K562 (cell line): ENCODE results near the gene KLK7. TPM values are rescaled to one million over a fixed set of nuclear protein-coding genes. Genes with fewer than 3 reads are reported as not detected.
A peak's percentile ranks its signal among the peaks of the same experiment; 100 is the strongest.

Experiments
- ATAC-seq: fragments of 200-7000 bp; cut with Tn5 transposase; 3 replicates; pipeline ENCODE4 v1.9.1; 2020; ENCODE audit warnings: moderate library complexity
- BruUV-seq: library from RNA; stranded (reverse); fragments of 400-500 nt; replicated peaks from 2 replicates; lab custom pipeline; 2021; lab: Mats Ljungman, UMichigan
- CTCF ChIA-PET: fragments of 300-600 bp; formaldehyde crosslinking; extraction: SDS; loops from one replicate; lab custom pipeline; 2021; ENCODE audit warnings: low intra/inter-chr PET ratio; lab: Yijun Ruan, JAX
- POLR2A ChIA-PET: fragments of 300-600, 350-650 bp; sonication (Branson Sonifier 250); formaldehyde crosslinking; extraction: SDS; loops from one replicate; lab custom pipeline; 2021; ENCODE audit warnings: antibody characterized with exemption, inconsistent platforms; lab: Yijun Ruan, JAX
- DNase-seq, 4 experiments: peaks; one replicate each; pipeline versions ENCODE4 v3.0.0 to v3.0.0-alpha.2; 2011 to 2018; ENCODE audit warnings: low spot score in 3 of 4, mixed read lengths in 3 of 4; ENCODE audit errors: extremely low read depth in 1 of 4
- FAIRE-seq: peaks from 2 replicates; lab custom pipeline; 2011; peaks lifted over from hg19 to GRCh38; lab: Jason Lieb, UNC
- H2AFZ ChIP-seq: 2 replicates; pipeline ENCODE4 v1.6.0; 2011; ENCODE audit warnings: low read depth, low read length, control low read depth, inconsistent platforms
- H3K27ac ChIP-seq: fragments of 200-600 bp; 3 replicates; pipeline ENCODE4 v1.8.0; 2011; ENCODE audit warnings: low read depth, mild to moderate bottlenecking, control low read depth, inconsistent platforms, low read length, moderate library complexity, mixed read lengths; ENCODE audit errors: extremely low read depth
- H3K27me3 ChIP-seq, 2 experiments: fragments of 300-600 bp in 1 of 2; 2 replicates in 1 of 2; 3 replicates in 1 of 2; pipeline versions ENCODE4 v1.6.0 to v1.8.0; 2011; ENCODE audit warnings: inconsistent platforms in 2 of 2, low read length in 2 of 2, mild to moderate bottlenecking in 1 of 2, mixed read lengths in 1 of 2, moderate library complexity in 1 of 2; ENCODE audit not compliant: control insufficient read depth in 2 of 2, insufficient read depth in 2 of 2
- H3K36me3 ChIP-seq: fragments of 300-600 bp; 3 replicates; pipeline ENCODE4 v1.8.0; 2011; ENCODE audit warnings: mild to moderate bottlenecking, low read length, inconsistent platforms; ENCODE audit not compliant: control insufficient read depth, insufficient read depth
- H3K4me1 ChIP-seq, 2 experiments: fragments of 200-600 bp in 1 of 2; replicated peaks in 1 of 2; 2 replicates in 1 of 2; 3 replicates in 1 of 2; pipeline versions ENCODE4 v1.5.1 to v1.8.0; 2011; ENCODE audit warnings: inconsistent platforms in 2 of 2, low read length in 2 of 2, mild to moderate bottlenecking in 1 of 2, mixed read lengths in 1 of 2, moderate library complexity in 1 of 2; ENCODE audit not compliant: control insufficient read depth in 2 of 2, insufficient read depth in 2 of 2
- H3K4me2 ChIP-seq: 2 replicates; pipeline ENCODE4 v1.6.1; 2011; ENCODE audit warnings: low read length, control low read depth, inconsistent platforms, mixed read lengths; ENCODE audit not compliant: insufficient read depth
- H3K4me3 ChIP-seq: fragments of 200-600 bp; sonication (generic), shearing (Covaris generic); 2 replicates; pipeline ENCODE4 v1.5.1; 2016; ENCODE audit warnings: control low read depth, inconsistent platforms
- H3K79me2 ChIP-seq: fragments of 200-600 bp; 3 replicates; pipeline ENCODE4 v1.8.0; 2011; ENCODE audit warnings: low read length, inconsistent platforms; ENCODE audit not compliant: control insufficient read depth, insufficient read depth
- H3K9ac ChIP-seq, 2 experiments: 2 replicates each; pipeline versions ENCODE4 v1.6.0 to v1.6.1; 2011; ENCODE audit warnings: low read depth in 2 of 2, low read length in 2 of 2, control low read depth in 1 of 2, inconsistent platforms in 1 of 2, mild to moderate bottlenecking in 1 of 2, mixed read lengths in 1 of 2; ENCODE audit not compliant: insufficient read depth in 1 of 2
- H3K9me1 ChIP-seq: one replicate; pipeline ENCODE4 v1.6.0; 2011; ENCODE audit warnings: inconsistent platforms, mild to moderate bottlenecking, low read length, moderate library complexity; ENCODE audit not compliant: control insufficient read depth, insufficient read depth
- H3K9me3 ChIP-seq: replicated peaks from 2 replicates; pipeline ENCODE4 v1.5.1; 2011; ENCODE audit warnings: low read depth, low read length, inconsistent platforms; ENCODE audit not compliant: control insufficient read depth, insufficient read depth
- H4K20me1 ChIP-seq: replicated peaks from 2 replicates; pipeline ENCODE4 v1.6.1; 2011; ENCODE audit warnings: low read length, inconsistent platforms, mixed read lengths; ENCODE audit not compliant: control insufficient read depth, insufficient read depth
- HMGN3 ChIP-seq: IDR thresholded peaks from 2 replicates; pipeline ENCODE4 v1.6.1; 2011; ENCODE audit warnings: borderline replicate concordance, low read depth, mild to moderate bottlenecking, mixed read lengths, low read length; ENCODE audit not compliant: insufficient read length; ENCODE audit errors: extremely low read depth
- NEUROD1 ChIP-seq: fragments of 150-350 bp; IDR thresholded peaks from 2 replicates; pipeline ENCODE4 v1.6.1; 2014; ENCODE audit warnings: borderline replicate concordance, low read length, low read depth; ENCODE audit not compliant: partially characterized antibody
- NFE2L1 ChIP-seq: fragments of 450-650 bp; IDR thresholded peaks from 2 replicates; pipeline ENCODE4 v1.6.1; 2016; ENCODE audit warnings: missing genetic modification characterization, low read depth, mild to moderate bottlenecking, missing compliant biosample characterization, moderate library complexity, borderline replicate concordance
- PKNOX1 ChIP-seq: fragments of 450-650 bp; IDR thresholded peaks from 2 replicates; pipeline ENCODE4 v1.6.1; 2016
- POLR3G ChIP-seq: IDR thresholded peaks from 2 replicates; pipeline ENCODE4 v1.6.1; 2011; ENCODE audit not compliant: insufficient read length, insufficient replicate concordance; ENCODE audit errors: extremely low read depth
- SAFB ChIP-seq: fragments of 200-400 bp; formaldehyde crosslinking; IDR thresholded peaks from 2 replicates; pipeline ENCODE4 v1.6.1; 2017; ENCODE audit warnings: low read depth, low read length, borderline replicate concordance
- SOX6 ChIP-seq: fragments of 450-650 bp; IDR thresholded peaks from 2 replicates; pipeline ENCODE4 v1.6.1; 2014; ENCODE audit warnings: mild to moderate bottlenecking
- TCF15 ChIP-seq: fragments of 250-450 bp; sonication (Bioruptor Pico); IDR thresholded peaks from 2 replicates; pipeline ENCODE4 v1.8.0; 2022; ENCODE audit warnings: moderate library complexity, mild to moderate bottlenecking, inconsistent platforms
- WGBS: fragments of 100-300 bp; shearing (Covaris generic); methylation state at CpG from one replicate; pipeline ENCODE4 v1.1.6; 2016; ENCODE audit warnings: low coverage, mixed read lengths; ENCODE audit not compliant: insufficient coverage; ENCODE audit errors: missing lambda C conversion rate; 5-methylcytosine and 5-hydroxymethylcytosine counted together
- in situ Hi-C: fragments of 300-500 bp; cut with MboI; formaldehyde crosslinking; loops from 4 replicates; pipeline ENCODE4 v1.15.0; 2018; ENCODE audit warnings: inconsistent platforms, mixed read lengths
- intact Hi-C: fragments of 100-400 bp; cut with micrococcal nuclease; formaldehyde crosslinking; loops from 2 replicates; pipeline ENCODE4 v1.14.2; 2022
- polyA plus RNA-seq, 8 experiments: library from polyadenylated mRNA; depleted of rRNA in 4 of 8; stranded (reverse) in 5 of 8; unstranded in 3 of 8; fragments of >200 nt; fragmentation: Nextera tagmentation in 2 of 8; fragmentation: Illumina TruSeq in 1 of 8; extraction: Ambion mirVana in 2 of 8; extraction: Trizol in 1 of 8; gene quantifications; 2 replicates each; pipeline versions ENCODE4 v1.2.1 to v1.2.3, GENCODE V29; 2011 to 2014; ENCODE audit warnings: inconsistent platforms in 1 of 8, missing spikeins in 1 of 8
- total RNA-seq, 7 experiments: library from RNA; depleted of rRNA in 6 of 7; stranded (reverse); fragments of >200 nt in 6 of 7; fragmentation: Illumina TruSeq in 2 of 7; extraction: Trizol in 2 of 7; gene quantifications; 2 replicates each; pipeline versions ENCODE4 v1.2.1 to v1.2.3, GENCODE V29; 2011 to 2021; ENCODE audit warnings: low replicate concordance in 1 of 7
- TF ChIP-seq, protein P1 (sequence below): fragments of 150-350 bp; conservative IDR thresholded peaks from 2 replicates; pipeline ENCODE4 v1.6.1; 2014; ENCODE audit warnings: low read length

The KLK7 gene
- total and polyA plus RNA-seq, 9 of the 15 experiments (the other 6 are each of a cell fraction or from before 2014, with no cell fraction given), result 0.03 TPM; not detected in 8

DNA sequence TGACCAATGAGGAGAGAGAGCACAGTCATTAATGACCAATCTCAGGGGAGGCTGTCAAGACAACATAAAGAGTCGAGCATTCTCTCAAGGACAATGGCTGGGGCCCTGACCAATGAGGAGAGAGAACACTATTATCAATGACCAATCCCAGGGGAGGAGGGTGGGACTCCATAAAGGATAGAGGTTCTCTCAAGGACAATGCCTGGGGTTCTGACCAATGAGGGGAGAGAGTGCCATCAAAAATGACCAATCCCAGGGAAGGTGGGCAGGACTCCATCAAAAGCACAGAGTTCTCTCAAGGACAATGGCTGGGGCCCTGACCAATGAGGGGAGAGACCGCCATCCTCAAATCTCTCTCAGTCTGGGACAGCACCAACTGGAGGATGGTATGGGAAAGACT lies 46.0 kb upstream of the KLK7 start (continued):
- TF ChIP-seq PKNOX1, result peak; percentile 88
- TF ChIP-seq SOX6, result peak; percentile 44; the same call in 1 of the 2 replicates
- TF ChIP-seq, protein P1, sequence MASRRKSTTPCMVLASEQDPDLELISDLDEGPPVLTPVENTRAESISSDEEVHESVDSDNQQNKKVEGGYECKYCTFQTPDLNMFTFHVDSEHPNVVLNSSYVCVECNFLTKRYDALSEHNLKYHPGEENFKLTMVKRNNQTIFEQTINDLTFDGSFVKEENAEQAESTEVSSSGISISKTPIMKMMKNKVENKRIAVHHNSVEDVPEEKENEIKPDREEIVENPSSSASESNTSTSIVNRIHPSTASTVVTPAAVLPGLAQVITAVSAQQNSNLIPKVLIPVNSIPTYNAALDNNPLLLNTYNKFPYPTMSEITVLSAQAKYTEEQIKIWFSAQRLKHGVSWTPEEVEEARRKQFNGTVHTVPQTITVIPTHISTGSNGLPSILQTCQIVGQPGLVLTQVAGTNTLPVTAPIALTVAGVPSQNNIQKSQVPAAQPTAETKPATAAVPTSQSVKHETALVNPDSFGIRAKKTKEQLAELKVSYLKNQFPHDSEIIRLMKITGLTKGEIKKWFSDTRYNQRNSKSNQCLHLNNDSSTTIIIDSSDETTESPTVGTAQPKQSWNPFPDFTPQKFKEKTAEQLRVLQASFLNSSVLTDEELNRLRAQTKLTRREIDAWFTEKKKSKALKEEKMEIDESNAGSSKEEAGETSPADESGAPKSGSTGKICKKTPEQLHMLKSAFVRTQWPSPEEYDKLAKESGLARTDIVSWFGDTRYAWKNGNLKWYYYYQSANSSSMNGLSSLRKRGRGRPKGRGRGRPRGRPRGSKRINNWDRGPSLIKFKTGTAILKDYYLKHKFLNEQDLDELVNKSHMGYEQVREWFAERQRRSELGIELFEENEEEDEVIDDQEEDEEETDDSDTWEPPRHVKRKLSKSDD, result no peak
- TF ChIP-seq POLR3G, result no peak
- TF ChIP-seq NEUROD1, result peak; percentile 24

DNA sequence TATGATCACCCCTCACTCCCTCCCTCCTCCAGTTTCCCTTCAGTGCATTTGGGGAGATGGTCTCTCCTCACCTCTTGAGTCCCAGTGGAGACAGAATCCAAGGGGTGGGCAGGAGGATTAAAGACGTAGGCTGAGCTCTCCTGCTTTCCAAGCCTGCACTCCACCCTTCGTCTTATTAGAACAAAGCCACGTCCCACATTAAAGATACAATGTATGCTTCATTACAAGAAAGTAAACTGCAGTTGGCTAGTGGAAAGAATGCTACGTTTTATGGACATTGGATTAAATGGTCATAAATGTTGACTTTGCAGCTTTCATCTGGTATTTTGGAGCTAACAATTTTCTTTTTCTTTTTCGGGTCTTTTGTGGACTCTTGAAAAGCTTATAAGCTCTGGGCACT lies 44.2 kb upstream of the KLK7 start:
- in situ Hi-C loops (no loop called here), intact Hi-C loops (no loop called here)
- DNase-seq, result no peak
- BruUV-seq, result no TSS peak
- 0% methylated on average over 5 of the region's 5 CpGs for WGBS
- Histone ChIP-seq H4K20me1 (0 out of 2 replicates have a peak, but pooled peaks cover 2% of the 10 kb centered on the region), H3K9me3 (no peaks in the 10 kb centered on the region), H3K79me2 (no peaks in the 10 kb centered on the region), H3K9ac (no peak overlapping the region), H3K36me3 (no peaks in the 10 kb centered on the region), H3K4me1 (peaks cover 0 to 14% of the 10 kb centered on the region in 2 experiments; a peak in 2 of 5 replicates), H3K9me1 (peaks cover 2% of the 10 kb centered on the region), H3K4me2 (no peak overlapping the region), H3K27ac (no peak overlapping the region), H3K27me3 (peaks cover 18 to 69% of the 10 kb centered on the region in 2 experiments; a peak in 4 of 5 replicates), H2AFZ (no peak overlapping the region), H3K4me3 (no peak overlapping the region)
- FAIRE-seq, result no peak
- ChIA-PET CTCF (no interaction called here), POLR2A (interaction anchor here (1.1 kb wide), 1 partner anchor 9 kb away, joined by 3 read pairs; no protein-coding TSS in a partner anchor)
- no peak for ATAC-seq
- TF ChIP-seq SAFB (no peak), HMGN3 (no peak), NFE2L1 (tag) (no peak), TCF15 (CRISPR knock-in tag) (no peak)
